ENCODE results near the gene HMGCS2. TPM values are rescaled to one million over a fixed set of nuclear protein-coding genes. Genes with fewer than 3 reads are reported as not detected.

HMGCS2 gene
- total RNA-seq, 4 donors from 2014 or later, result not detected

- Histone ChIP-seq H3K9me3 (no peaks in the 10 kb centered on the region), H3K27ac (no peak overlapping the region), H3K4me3 (no peak overlapping the region), H3K4me1 (peaks cover 0 to 42% (median 6%) of the 10 kb centered on the region in 4 donors), H3K27me3 (no peaks in the 10 kb centered on the region), H3K36me3 (peaks cover 0 to 26% (median 0%) of the 10 kb centered on the region in 3 donors)
- 75 to 89% methylated on average over 6 to 7 of the region's 7 CpGs for WGBS, 2 donors
- no peak for DNase-seq (ENCODE audit: low spot score in 2 of 2)
- no peak for TF ChIP-seq CTCF (IDR thresholded peaks at IDR 0.05)
- no peak for TF ChIP-seq EP300 (IDR thresholded peaks at IDR 0.05)
- no peak for TF ChIP-seq POLR2A (IDR thresholded peaks at IDR 0.05)
These were observed 26.0 kb downstream of the HMGCS2 start for GRCh38 chr1:119742677-119743076.

- Histone ChIP-seq H3K27ac (no peak overlapping the region), H3K36me3 (peaks cover 0 to 26% (median 0%) of the 10 kb centered on the region in 3 donors), H3K27me3 (no peaks in the 10 kb centered on the region), H3K4me1 (peaks cover 0 to 46% (median 10%) of the 10 kb centered on the region in 4 donors), H3K9me3 (no peaks in the 10 kb centered on the region), H3K4me3 (no peak overlapping the region)
- WGBS, 2 donors, result 69 to 73% methylated on average over 7 of the region's 7 CpGs
- no peak for DNase-seq (ENCODE audit: low spot score in 2 of 2)
- TF ChIP-seq EP300 (IDR thresholded peaks at IDR 0.05) (no peak), POLR2A (IDR thresholded peaks at IDR 0.05) (no peak), CTCF (IDR thresholded peaks at IDR 0.05) (no peak)
These were observed 26.5 kb downstream of the HMGCS2 start for GRCh38 chr1:119742202-119742601.

- no peaks in the 10 kb centered on the region for H3K27me3 ChIP-seq
- DNase-seq (ENCODE audit: low spot score in 2 of 2), result no peak
- TF ChIP-seq CTCF (IDR thresholded peaks at IDR 0.05), result no peak
- no peak for TF ChIP-seq POLR2A (IDR thresholded peaks at IDR 0.05)
- no peak for TF ChIP-seq EP300 (IDR thresholded peaks at IDR 0.05)
- WGBS, 2 donors, result 82 to 83% methylated on average over 12 of the region's 13 CpGs
- peaks cover 0 to 57% (median 17%) of the 10 kb centered on the region in 4 donors for H3K4me1 ChIP-seq
- H3K36me3 ChIP-seq, result peaks cover 0 to 26% (median 0%) of the 10 kb centered on the region in 3 donors
- H3K9me3 ChIP-seq, result no peaks in the 10 kb centered on the region
- H3K27ac ChIP-seq, result no peak overlapping the region
- no peak overlapping the region for H3K4me3 ChIP-seq
These were observed 27.6 kb downstream of the HMGCS2 start for GRCh38 chr1:119740896-119741780.

GRCh38 chr1:119740261-119740660, 28.4 kb downstream of the HMGCS2 start:
- Histone ChIP-seq H3K4me3 (no peak overlapping the region), H3K27me3 (no peaks in the 10 kb centered on the region), H3K36me3 (peaks cover 0 to 33% (median 0%) of the 10 kb centered on the region in 3 donors), H3K27ac (no peak overlapping the region), H3K9me3 (no peaks in the 10 kb centered on the region), H3K4me1 (peaks cover 0 to 57% (median 17%) of the 10 kb centered on the region in 4 donors)
- WGBS, 2 donors, result 91 to 100% methylated on average over 2 of the region's 2 CpGs
- no peak for TF ChIP-seq CTCF (IDR thresholded peaks at IDR 0.05)
- TF ChIP-seq EP300 (IDR thresholded peaks at IDR 0.05), result no peak
- TF ChIP-seq POLR2A (IDR thresholded peaks at IDR 0.05), result no peak
- DNase-seq (ENCODE audit: low spot score in 2 of 2), result no peak

- no peak overlapping the region for H3K4me3 ChIP-seq
- TF ChIP-seq EP300 (IDR thresholded peaks at IDR 0.05), result no peak
- no peaks in the 10 kb centered on the region for H3K9me3 ChIP-seq
- H3K27ac ChIP-seq, result no peak overlapping the region
- WGBS, 2 donors, result 75 to 86% methylated on average over 6 of the region's 6 CpGs
- peaks cover 0 to 41% (median 0%) of the 10 kb centered on the region in 3 donors for H3K36me3 ChIP-seq
- H3K4me1 ChIP-seq, result peaks cover 0 to 55% (median 17%) of the 10 kb centered on the region in 4 donors
- no peak for DNase-seq (ENCODE audit: low spot score in 2 of 2)
- H3K27me3 ChIP-seq, result no peaks in the 10 kb centered on the region
These were observed 29.6 kb downstream of the HMGCS2 start for GRCh38 chr1:119739150-119739549.

Measured in tibial nerve (tissue), 4 donors.